HCT116 (cell line): ENCODE results near the gene SLC13A3. TPM values are rescaled to one million over a fixed set of nuclear protein-coding genes. Genes with fewer than 3 reads are reported as not detected.

ENCODE experiments used
- ATAC-seq: fragments of 200-7000 bp; cut with Tn5 transposase; 2 replicates; pipeline ENCODE4 v1.9.1; 2020; ENCODE audit warnings: mild to moderate bottlenecking, moderate library complexity
- BruUV-seq: library from RNA; stranded (reverse); fragments of 400-500 nt; replicated peaks from 2 replicates; lab custom pipeline; 2021; lab: Mats Ljungman, UMichigan
- CTCF ChIA-PET: fragments of 300-600 bp; sonication (Branson Sonifier 250); formaldehyde crosslinking; loops from one replicate; lab custom pipeline; 2021; ENCODE audit warnings: antibody characterized with exemption; lab: Charles Lee
- POLR2A ChIA-PET: fragments of 300-600, 350-600 bp; sonication (Branson Sonifier 250); formaldehyde crosslinking; loops from one replicate; lab custom pipeline; 2021; ENCODE audit warnings: antibody characterized with exemption; lab: Charles Lee
- RAD21 ChIA-PET, 2 experiments: fragments of 300-600 bp; sonication (Branson Sonifier 250); formaldehyde crosslinking; loops; one replicate each; lab custom pipeline; 2023; ENCODE audit warnings: low total read pairs in 2 of 2; ENCODE audit not compliant: uncharacterized antibody in 2 of 2, unreplicated experiment in 2 of 2, low non-redundant PET in 1 of 2; lab: Charles Lee
- DNase-seq: peaks from one replicate; pipeline ENCODE4 v3.0.0-alpha.2; 2010; ENCODE audit warnings: low read depth, low spot score
- H2AFZ ChIP-seq: fragments of 200-600 bp; shearing (Covaris generic), sonication (generic); 2 replicates; pipeline ENCODE4 v1.6.1; 2017; ENCODE audit warnings: low read depth, mixed run types, mixed read lengths, antibody characterized with exemption, low read length; ENCODE audit not compliant: poor library complexity, severe bottlenecking
- H3K27ac ChIP-seq: 2 replicates; pipeline ENCODE4 v1.5.1; 2012; ENCODE audit warnings: low read depth, low read length
- H3K27me3 ChIP-seq: fragments of 200-600 bp; sonication (generic); 2 replicates; pipeline ENCODE4 v1.6.1; 2016; ENCODE audit warnings: mixed run types, low read length, mixed read lengths; ENCODE audit not compliant: insufficient read depth
- H3K36me3 ChIP-seq, 2 experiments: fragments of 200-500 bp in 1 of 2; fragments of 200-600 bp in 1 of 2; sonication (Bioruptor generic) in 1 of 2; sonication (generic) in 1 of 2; 2 replicates each; pipeline versions ENCODE4 v1.5.1 to v1.6.1; 2014 to 2016; ENCODE audit warnings: low read length in 2 of 2, inconsistent platforms in 1 of 2, mixed read lengths in 1 of 2, mixed run types in 1 of 2; ENCODE audit not compliant: insufficient read depth in 2 of 2, control insufficient read depth in 1 of 2
- H3K4me1 ChIP-seq, 2 experiments: fragments of 200-600 bp in 1 of 2; sonication (generic) in 1 of 2; 2 replicates each; pipeline versions ENCODE4 v1.5.1 to v1.6.1; 2012 to 2017; ENCODE audit warnings: low read length in 2 of 2, inconsistent platforms in 1 of 2, mild to moderate bottlenecking in 1 of 2, mixed read lengths in 1 of 2, mixed run types in 1 of 2, moderate library complexity in 1 of 2; ENCODE audit not compliant: insufficient read depth in 2 of 2, control insufficient read depth in 1 of 2
- H3K4me2 ChIP-seq: fragments of 200-600 bp; sonication (generic); 2 replicates; pipeline ENCODE4 v1.6.1; 2017; ENCODE audit warnings: mixed run types, low read length, mixed read lengths
- H3K4me3 ChIP-seq, 2 experiments: fragments of 200-600 bp in 1 of 2; sonication (generic) in 1 of 2; replicated peaks in 1 of 2; 2 replicates each; pipeline ENCODE4 v1.5.1; 2011 to 2016; ENCODE audit warnings: low read length in 2 of 2, control low read depth in 1 of 2, low read depth in 1 of 2, mild to moderate bottlenecking in 1 of 2, mixed read lengths in 1 of 2, mixed run types in 1 of 2
- H3K79me2 ChIP-seq: fragments of 200-600 bp; sonication (generic); 2 replicates; pipeline ENCODE4 v1.6.1; 2017; ENCODE audit warnings: mild to moderate bottlenecking, mixed run types, low read length, moderate library complexity, mixed read lengths; ENCODE audit not compliant: insufficient read depth
- H3K9ac ChIP-seq: fragments of 200-600 bp; sonication (generic); 2 replicates; pipeline ENCODE4 v1.6.1; 2016; ENCODE audit warnings: low read length, mixed read lengths
- H3K9me2 ChIP-seq: fragments of 200-600 bp; sonication (generic), shearing (Covaris generic); 2 replicates; pipeline ENCODE4 v1.6.1; 2017; ENCODE audit warnings: mixed run types, mild to moderate bottlenecking, moderate library complexity; ENCODE audit not compliant: insufficient read depth
- H3K9me3 ChIP-seq, 2 experiments: fragments of 200-500 bp in 1 of 2; fragments of 200-600 bp in 1 of 2; sonication (Bioruptor generic) in 1 of 2; sonication (generic) in 1 of 2; 2 replicates each; pipeline ENCODE4 v1.6.1; 2014 to 2017; ENCODE audit warnings: low read length in 2 of 2, mixed read lengths in 2 of 2, inconsistent platforms in 1 of 2, low read depth in 1 of 2, mild to moderate bottlenecking in 1 of 2, mixed run types in 1 of 2, moderate library complexity in 1 of 2; ENCODE audit not compliant: control insufficient read depth in 1 of 2, insufficient read depth in 1 of 2
- H4K20me1 ChIP-seq: fragments of 200-600 bp; sonication (generic), shearing (Covaris generic); 2 replicates; pipeline ENCODE4 v1.6.1; 2017; ENCODE audit warnings: mixed run types, mild to moderate bottlenecking, moderate library complexity; ENCODE audit not compliant: insufficient read depth
- CEBPB ChIP-seq: IDR thresholded peaks from 2 replicates; pipeline ENCODE4 v1.6.1; 2012; ENCODE audit warnings: low read depth
- FOSL1 ChIP-seq: IDR thresholded peaks from 2 replicates; pipeline ENCODE4 v1.6.1; 2012; ENCODE audit warnings: low read depth
- MAX ChIP-seq: IDR thresholded peaks from 2 replicates; pipeline ENCODE4 v1.6.1; 2012
- REST ChIP-seq: IDR thresholded peaks from 2 replicates; pipeline ENCODE4 v1.6.1; 2012; ENCODE audit warnings: low read depth
- TCF7L2 ChIP-seq: IDR thresholded peaks from 2 replicates; pipeline ENCODE4 v1.7.0; 2011; ENCODE audit warnings: borderline replicate concordance, inconsistent platforms; ENCODE audit not compliant: insufficient read depth, insufficient read length; ENCODE audit errors: extremely low read depth
- YY1 ChIP-seq: IDR thresholded peaks from 2 replicates; pipeline ENCODE4 v1.6.1; 2011; ENCODE audit warnings: low read length, low read depth, moderate library complexity, mild to moderate bottlenecking; ENCODE audit not compliant: insufficient replicate concordance; ENCODE audit errors: extremely low read depth
- ZBTB33 ChIP-seq: IDR thresholded peaks from 2 replicates; pipeline ENCODE4 v1.6.1; 2011; ENCODE audit warnings: mild to moderate bottlenecking, low read length, moderate library complexity; ENCODE audit not compliant: insufficient replicate concordance; ENCODE audit errors: extremely low read depth
- ZFX ChIP-seq: fragments of 450-650 bp; IDR thresholded peaks from 2 replicates; pipeline ENCODE4 v1.6.1; 2017
- intact Hi-C: fragments of 100-400 bp; cut with micrococcal nuclease; formaldehyde crosslinking; loops from 2 replicates; pipeline ENCODE4 v1.10.0; 2022
- total RNA-seq: library from RNA; stranded (reverse); gene quantifications from one replicate; pipeline ENCODE4 v1.2.1, GENCODE V29; 2021; ENCODE audit not compliant: unreplicated experiment

The SLC13A3 gene
- total RNA-seq, 1 experiment from 2014 or later = not detected

GRCh38 chr20:46630306-46630705, 21.0 kb downstream of the SLC13A3 start (continued):
- TF ChIP-seq MAX (no peak), FOSL1 (no peak), ZFX (no peak), CEBPB (no peak), YY1 (no peak)

GRCh38 chr20:46629341-46629740, 21.9 kb downstream of the SLC13A3 start:
- H3K9me2 ChIP-seq = no peaks in the 10 kb centered on the region
- TF ChIP-seq REST (no peak), ZBTB33 (no peak), CEBPB (no peak), TCF7L2 (no peak)
- H4K20me1 ChIP-seq = no peaks in the 10 kb centered on the region
- ChIA-PET POLR2A (no interaction called here), CTCF (no interaction called here), RAD21 (no interaction called here)
- BruUV-seq = no TSS peak
- H3K4me1 ChIP-seq = no peaks in the 10 kb centered on the region
- no peak overlapping the region for H3K4me2 ChIP-seq
- no peak overlapping the region for H3K9ac ChIP-seq
- H2AFZ ChIP-seq = no peak overlapping the region
- intact Hi-C loops = no loop called here
- H3K27me3 ChIP-seq = peaks cover 5% of the 10 kb centered on the region; the same call in 1 of the 2 replicates
- ATAC-seq (no peak), DNase-seq (no peak)
- H3K9me3 ChIP-seq = peaks cover 3 to 11% of the 10 kb centered on the region in 2 experiments; a peak in 1 of 4 replicates
- no peaks in the 10 kb centered on the region for H3K36me3 ChIP-seq
- no peaks in the 10 kb centered on the region for H3K79me2 ChIP-seq
- no peak overlapping the region for H3K27ac ChIP-seq
- no peak overlapping the region for H3K4me3 ChIP-seq
